OCI-LY1 (cell line): ENCODE results near the gene HMCN2.

Experiments used
- H2AFZ ChIP-seq: fragments of 200-600 bp; sonication (generic), shearing (Covaris generic); 2 replicates; pipeline ENCODE4 v1.6.0; 2014; ENCODE audit warnings: antibody characterized with exemption, mild to moderate bottlenecking, low read length
- H3F3A ChIP-seq: fragments of 200-600 bp; sonication (generic), shearing (Covaris generic); 2 replicates; pipeline ENCODE4 v1.6.0; 2014; ENCODE audit warnings: mild to moderate bottlenecking, antibody characterized with exemption, low read length, moderate library complexity; ENCODE audit not compliant: insufficient read depth
- H3K27ac ChIP-seq: fragments of 200-600 bp; sonication (generic); 2 replicates; pipeline ENCODE4 v1.5.1; 2014; ENCODE audit warnings: low read length, mixed run types, mild to moderate bottlenecking, low read depth; ENCODE audit not compliant: poor library complexity, severe bottlenecking
- H3K27me3 ChIP-seq: fragments of 200-600 bp; sonication (generic); 2 replicates; pipeline ENCODE4 v1.6.0; 2014; ENCODE audit warnings: antibody characterized with exemption, mild to moderate bottlenecking, low read length, moderate library complexity; ENCODE audit not compliant: insufficient read depth
- H3K36me3 ChIP-seq: fragments of 200-600 bp; sonication (generic); 2 replicates; pipeline ENCODE4 v1.6.1; 2014; ENCODE audit warnings: mild to moderate bottlenecking, antibody characterized with exemption, low read length, moderate library complexity, mixed read lengths; ENCODE audit not compliant: insufficient read depth
- H3K4me1 ChIP-seq: fragments of 200-600 bp; sonication (generic); 2 replicates; pipeline ENCODE4 v1.5.1; 2014; ENCODE audit warnings: mild to moderate bottlenecking, low read length, moderate library complexity; ENCODE audit not compliant: insufficient read depth, severe bottlenecking
- H3K4me2 ChIP-seq: fragments of 200-600 bp; sonication (generic), shearing (Covaris generic); 2 replicates; pipeline ENCODE4 v1.6.1; 2014; ENCODE audit warnings: low read length
- H3K4me3 ChIP-seq: fragments of 200-600 bp; sonication (generic); 2 replicates; pipeline ENCODE4 v1.5.1; 2014; ENCODE audit warnings: low read length, low read depth, mild to moderate bottlenecking, mixed read lengths; ENCODE audit not compliant: poor library complexity, severe bottlenecking
- H3K79me2 ChIP-seq: fragments of 200-600 bp; shearing (Covaris generic); 2 replicates; pipeline ENCODE4 v1.6.1; 2016; ENCODE audit warnings: mixed run types, low read length, mixed read lengths; ENCODE audit not compliant: insufficient read depth
- H3K9ac ChIP-seq: fragments of 200-600 bp; sonication (generic), shearing (Covaris generic); 2 replicates; pipeline ENCODE4 v1.6.1; 2014; ENCODE audit warnings: mild to moderate bottlenecking, low read length, mixed read lengths
- H3K9me2 ChIP-seq: fragments of 200-600 bp; sonication (generic), shearing (Covaris generic); 2 replicates; pipeline ENCODE4 v1.6.1; 2014; ENCODE audit warnings: low read depth, mild to moderate bottlenecking, low read length, mixed read lengths
- H3K9me3 ChIP-seq: fragments of 200-600 bp; shearing (Covaris generic); 2 replicates; pipeline ENCODE4 v1.6.1; 2014; ENCODE audit warnings: low read length, mixed read lengths
- H4K20me1 ChIP-seq: fragments of 200-600 bp; sonication (generic), shearing (Covaris generic); 2 replicates; pipeline ENCODE4 v1.6.0; 2016; ENCODE audit warnings: mild to moderate bottlenecking, low read length; ENCODE audit not compliant: insufficient read depth
- EZH2 ChIP-seq: fragments of 200-600 bp; sonication (generic), shearing (Covaris generic); IDR thresholded peaks from 2 replicates; pipeline ENCODE4 v1.8.0; 2017; ENCODE audit warnings: borderline replicate concordance, mixed run types, mild to moderate bottlenecking, antibody characterized with exemption, low read length, moderate library complexity, mixed read lengths
- TF ChIP-seq, protein P1 (sequence below): fragments of 200-600 bp; sonication (generic), shearing (Covaris generic); IDR thresholded peaks from 2 replicates; pipeline ENCODE4 v1.5.1; 2017; ENCODE audit warnings: mild to moderate bottlenecking, antibody characterized with exemption, low read length, moderate library complexity, mixed read lengths

The HMCN2 gene

GRCh38 chr9:130480673-130481072, 215.1 kb downstream of the HMCN2 start:
- Histone ChIP-seq H3K9ac (no peak overlapping the region), H2AFZ (no peak overlapping the region)

DNA sequence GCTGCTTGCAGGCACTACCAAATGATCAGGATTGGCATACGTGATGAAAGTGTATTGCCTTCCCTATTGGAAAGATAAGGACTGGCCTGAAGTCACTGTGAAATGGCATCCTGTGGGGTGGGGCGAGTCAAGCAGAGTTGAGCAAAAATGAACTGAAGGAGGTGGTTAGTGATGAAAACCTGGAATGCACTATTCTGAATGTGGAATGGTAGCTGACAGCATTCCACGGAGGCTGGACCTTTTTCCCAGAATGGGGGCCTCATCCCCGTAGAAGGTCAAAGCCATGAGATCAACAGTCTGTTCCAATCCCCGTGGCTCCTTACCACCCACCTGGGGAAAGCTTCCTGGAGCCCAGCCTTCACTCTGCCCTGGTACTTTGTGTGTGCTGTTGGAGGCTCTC, 216.9 kb downstream of the HMCN2 start:
- Histone ChIP-seq H2AFZ (no peak overlapping the region), H3K4me2 (no peak overlapping the region), H4K20me1 (no peaks in the 10 kb centered on the region), H3K27ac (no peak overlapping the region), H3K9me3 (no peaks in the 10 kb centered on the region), H3K9ac (no peak overlapping the region), H3K36me3 (no peaks in the 10 kb centered on the region), H3F3A (no peaks in the 10 kb centered on the region), H3K79me2 (no peaks in the 10 kb centered on the region), H3K4me1 (no peaks in the 10 kb centered on the region), H3K4me3 (no peak overlapping the region), H3K27me3 (no peaks in the 10 kb centered on the region), H3K9me2 (no peaks in the 10 kb centered on the region)
- no peak for TF ChIP-seq EZH2

More at GRCh38 chr9:130480673-130481072, 215.1 kb downstream of the HMCN2 start:
- H3K27me3 ChIP-seq: no peaks in the 10 kb centered on the region
- H3K9me3 ChIP-seq: no peaks in the 10 kb centered on the region
- no peak overlapping the region for H3K4me2 ChIP-seq
- H3K27ac ChIP-seq: no peak overlapping the region
- no peaks in the 10 kb centered on the region for H4K20me1 ChIP-seq
- H3K4me1 ChIP-seq: no peaks in the 10 kb centered on the region
- no peaks in the 10 kb centered on the region for H3K9me2 ChIP-seq
- H3K79me2 ChIP-seq: no peaks in the 10 kb centered on the region
- H3F3A ChIP-seq: no peaks in the 10 kb centered on the region
- TF ChIP-seq, protein P1, sequence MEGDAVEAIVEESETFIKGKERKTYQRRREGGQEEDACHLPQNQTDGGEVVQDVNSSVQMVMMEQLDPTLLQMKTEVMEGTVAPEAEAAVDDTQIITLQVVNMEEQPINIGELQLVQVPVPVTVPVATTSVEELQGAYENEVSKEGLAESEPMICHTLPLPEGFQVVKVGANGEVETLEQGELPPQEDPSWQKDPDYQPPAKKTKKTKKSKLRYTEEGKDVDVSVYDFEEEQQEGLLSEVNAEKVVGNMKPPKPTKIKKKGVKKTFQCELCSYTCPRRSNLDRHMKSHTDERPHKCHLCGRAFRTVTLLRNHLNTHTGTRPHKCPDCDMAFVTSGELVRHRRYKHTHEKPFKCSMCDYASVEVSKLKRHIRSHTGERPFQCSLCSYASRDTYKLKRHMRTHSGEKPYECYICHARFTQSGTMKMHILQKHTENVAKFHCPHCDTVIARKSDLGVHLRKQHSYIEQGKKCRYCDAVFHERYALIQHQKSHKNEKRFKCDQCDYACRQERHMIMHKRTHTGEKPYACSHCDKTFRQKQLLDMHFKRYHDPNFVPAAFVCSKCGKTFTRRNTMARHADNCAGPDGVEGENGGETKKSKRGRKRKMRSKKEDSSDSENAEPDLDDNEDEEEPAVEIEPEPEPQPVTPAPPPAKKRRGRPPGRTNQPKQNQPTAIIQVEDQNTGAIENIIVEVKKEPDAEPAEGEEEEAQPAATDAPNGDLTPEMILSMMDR: no peak
- TF ChIP-seq EZH2: no peak
- H3K36me3 ChIP-seq: no peaks in the 10 kb centered on the region
- H3K4me3 ChIP-seq: no peak overlapping the region

DNA sequence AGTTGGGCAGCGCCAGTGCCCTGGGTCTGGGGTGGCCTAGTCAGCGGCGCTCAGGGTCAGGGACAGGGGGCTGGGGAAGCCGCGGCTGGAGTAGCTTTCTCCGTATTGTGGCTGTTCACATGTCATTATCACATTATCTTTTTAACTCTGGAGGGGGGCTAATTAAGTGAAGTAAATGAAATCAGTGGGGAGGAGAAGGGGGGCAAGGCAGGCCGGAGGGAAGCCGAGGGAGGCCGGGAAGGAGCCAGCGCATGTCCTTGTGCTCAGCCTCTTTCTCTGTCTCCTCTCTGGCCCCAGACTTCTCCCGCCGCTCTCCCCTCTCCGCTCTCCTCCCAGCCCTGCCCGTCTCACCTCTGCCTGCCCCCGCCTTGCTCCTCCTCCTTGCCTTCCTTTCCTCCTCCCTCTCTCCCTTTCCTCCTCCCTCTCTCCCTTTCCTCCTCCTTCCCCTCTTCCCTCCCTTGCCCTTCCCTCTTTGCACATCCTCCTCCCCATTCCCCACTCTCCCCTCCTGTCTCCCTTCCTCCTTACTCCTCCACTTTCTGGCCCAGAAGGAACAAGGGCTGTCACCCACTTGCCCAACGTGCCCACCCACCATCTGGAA, 217.9 kb downstream of the HMCN2 start:
- Histone ChIP-seq H2AFZ (no peak overlapping the region), H3K9ac (no peak overlapping the region), H3K79me2 (no peaks in the 10 kb centered on the region), H3K4me2 (no peak overlapping the region), H4K20me1 (no peaks in the 10 kb centered on the region), H3K9me2 (no peaks in the 10 kb centered on the region), H3K4me1 (no peaks in the 10 kb centered on the region), H3K36me3 (no peaks in the 10 kb centered on the region), H3K27ac (no peak overlapping the region), H3F3A (no peaks in the 10 kb centered on the region), H3K9me3 (no peaks in the 10 kb centered on the region), H3K4me3 (no peak overlapping the region), H3K27me3 (no peaks in the 10 kb centered on the region)
- TF ChIP-seq, protein P1: no peak
